Measurements from ENCODE around the gene NAV1. TPM values are rescaled to one million over a fixed set of nuclear protein-coding genes. Genes with fewer than 3 reads are reported as not detected.

The NAV1 gene
- total RNA-seq, 2 experiments from 2014 or later: 1.6 to 2.1 TPM

- no peak overlapping the region for H3K4me3 Mint-ChIP-seq
- POLR2A ChIA-PET: interaction anchor here (1.7 kb wide), 1 partner anchor 9 kb away, joined by 8 read pairs; the partner anchor contains the start of gene CSRP1
- intact Hi-C loops (cut with micrococcal nuclease): no loop called here
- H3K9me3 Mint-ChIP-seq: no peaks in the 10 kb centered on the region
- H3K27me3 Mint-ChIP-seq: no peaks in the 10 kb centered on the region
- H3K27ac Mint-ChIP-seq: no peak overlapping the region
- H3K36me3 Mint-ChIP-seq (ENCODE audit: low read depth): peaks cover 25% of the 10 kb centered on the region
- ATAC-seq: no peak
- DNase-seq: no peak
- H3K4me1 Mint-ChIP-seq (ENCODE audit: low read depth): no peaks in the 10 kb centered on the region
- CTCF ChIA-PET: interaction anchor here (29.4 to 30.4 kb wide), 2 partner anchors 7 kb away, joined by 796 read pairs; partner anchors contain the start of gene CSRP1
- no peak for TF ChIP-seq CTCF (IDR thresholded peaks at IDR 0.05)
Observed at GRCh38 chr1:201497935-201498509, 40.9 kb upstream of the NAV1 start.

DNA sequence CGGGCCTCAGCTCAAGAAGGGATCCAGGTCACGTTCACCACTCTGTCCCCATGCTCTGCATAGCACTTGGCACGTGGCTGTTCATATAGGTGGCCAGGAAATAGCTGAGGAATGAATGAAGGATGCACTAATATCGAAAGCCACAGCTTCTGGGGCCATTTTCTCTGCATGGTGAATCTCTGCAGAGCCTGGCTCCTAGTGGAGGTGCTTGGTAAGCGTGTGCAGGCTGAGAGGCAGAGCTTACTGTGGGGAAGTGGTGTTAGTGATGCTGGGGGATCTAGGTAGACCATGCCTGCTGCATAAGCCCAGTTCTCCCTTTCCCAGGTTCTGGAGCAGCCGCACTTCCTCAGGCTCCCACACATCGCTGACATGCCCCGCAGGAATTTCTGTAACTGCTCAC is 40.3 kb upstream of the NAV1 start:
- Mint-ChIP-seq H3K4me3 (no peak overlapping the region), H3K27me3 (no peaks in the 10 kb centered on the region), H3K4me1 (ENCODE audit: low read depth) (peaks cover 3% of the 10 kb centered on the region), H3K9me3 (no peaks in the 10 kb centered on the region), H3K36me3 (ENCODE audit: low read depth) (peaks cover 19% of the 10 kb centered on the region), H3K27ac (no peak overlapping the region)
- intact Hi-C loops (cut with micrococcal nuclease): no loop called here
- ATAC-seq (no peak), DNase-seq (no peak)
- no peak for TF ChIP-seq CTCF (IDR thresholded peaks at IDR 0.05)
- ChIA-PET POLR2A (interaction anchor here (1.7 kb wide), 1 partner anchor 9 kb away, joined by 8 read pairs; the partner anchor contains the start of gene CSRP1), CTCF (interaction anchor here (29.4 to 30.4 kb wide), 2 partner anchors 6 to 7 kb away, joined by 796 read pairs; partner anchors contain the start of gene CSRP1)

DNA sequence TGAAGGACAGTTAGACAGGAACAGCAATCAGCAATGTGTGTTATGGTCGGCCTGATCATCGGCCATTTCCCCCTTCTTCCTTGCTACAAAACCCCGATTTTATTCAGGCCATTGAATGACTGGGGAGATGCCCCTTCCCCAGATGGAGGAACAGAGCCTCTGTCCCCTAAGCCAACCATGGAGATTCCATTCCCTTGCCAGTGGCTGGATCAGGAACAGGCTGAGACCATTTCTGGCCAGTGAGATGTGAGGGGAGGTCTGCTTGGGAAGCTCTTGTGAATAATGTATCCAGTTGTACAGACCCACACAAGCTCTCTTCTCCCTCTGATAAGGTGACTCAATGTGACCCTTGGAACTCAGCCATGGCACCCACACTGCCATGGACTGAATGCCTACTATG is 39.7 kb upstream of the NAV1 start:
- no peak for ATAC-seq
- Mint-ChIP-seq H3K9me3 (no peaks in the 10 kb centered on the region), H3K27me3 (no peaks in the 10 kb centered on the region), H3K27ac (no peak overlapping the region), H3K4me3 (no peak overlapping the region), H3K36me3 (ENCODE audit: low read depth) (peaks cover 14% of the 10 kb centered on the region), H3K4me1 (ENCODE audit: low read depth) (peaks cover 9% of the 10 kb centered on the region)
- no peak for DNase-seq
- ChIA-PET CTCF (interaction anchor here (0.9 to 30.4 kb wide), 3 partner anchors 6 to 63 kb away, joined by 3 to 796 read pairs (median 796); partner anchors contain the start of gene CSRP1), POLR2A (interaction anchor here (1.7 kb wide), 1 partner anchor 8 kb away, joined by 8 read pairs; the partner anchor contains the start of gene CSRP1)
- intact Hi-C loops (cut with micrococcal nuclease): no loop called here
- no peak for TF ChIP-seq CTCF (IDR thresholded peaks at IDR 0.05)

DNA sequence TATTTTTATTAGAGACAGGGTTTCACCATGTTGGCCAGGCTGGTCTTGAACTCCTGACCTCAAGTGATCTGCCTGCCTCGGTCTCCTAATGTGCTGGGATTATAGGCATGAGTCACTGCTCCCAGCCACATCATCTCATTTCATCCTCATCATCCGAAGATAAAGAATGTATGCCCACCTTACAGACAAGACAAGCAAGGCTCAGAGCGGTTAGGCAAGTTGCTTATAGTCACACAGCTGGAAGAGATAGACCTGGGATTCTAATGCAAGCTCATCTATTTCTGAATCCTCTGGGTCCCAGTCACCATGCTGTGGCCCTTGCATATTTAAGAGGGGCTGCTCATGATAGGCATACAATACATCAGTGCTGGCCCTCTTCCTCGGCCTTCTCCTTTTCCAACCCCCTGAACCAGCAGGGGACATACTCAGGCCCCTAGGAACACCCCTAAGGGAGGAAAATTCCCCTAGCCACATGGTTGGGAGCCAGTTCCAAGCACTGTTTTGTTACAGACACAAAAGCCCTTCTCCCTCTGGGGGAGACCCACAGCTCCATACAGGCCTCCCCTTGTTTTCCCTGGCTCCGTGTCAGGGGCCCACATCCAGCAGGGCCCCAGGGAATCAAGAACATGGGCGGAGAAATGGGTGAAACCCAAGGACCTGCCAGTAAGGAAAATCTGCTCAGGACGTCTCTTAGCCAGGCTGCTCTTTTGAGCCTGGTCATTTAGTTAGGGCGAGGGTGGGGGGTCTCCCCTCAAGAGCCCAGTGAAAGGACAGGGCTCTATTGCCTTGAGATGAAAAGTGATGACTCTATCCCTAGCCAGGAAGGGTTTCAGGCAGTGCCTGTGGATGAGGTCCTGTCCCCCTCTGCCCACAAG is 38.9 kb upstream of the NAV1 start:
- Mint-ChIP-seq H3K4me3 (no peak overlapping the region), H3K9me3 (no peaks in the 10 kb centered on the region), H3K36me3 (ENCODE audit: low read depth) (peaks cover 6% of the 10 kb centered on the region), H3K27ac (no peak overlapping the region), H3K27me3 (no peaks in the 10 kb centered on the region), H3K4me1 (ENCODE audit: low read depth) (peaks cover 13% of the 10 kb centered on the region)
- ATAC-seq (no peak), DNase-seq (no peak)
- ChIA-PET POLR2A (no interaction called here), CTCF (interaction anchor here (0.9 to 30.4 kb wide), 5 partner anchors 5 to 65 kb away, joined by 3 to 796 read pairs (median 3); partner anchors contain the start of gene CSRP1)
- intact Hi-C loops (cut with micrococcal nuclease): no loop called here
- no peak for TF ChIP-seq CTCF (IDR thresholded peaks at IDR 0.05)

All from activated CD8-positive, alpha-beta T cell treated with anti-CD3 and anti-CD28 coated beads for 36 hours (primary cell).